Muscle of back (tissue), 11 donors: ENCODE results near the gene BAG5. TPM values are rescaled to one million over a fixed set of nuclear protein-coding genes. Genes with fewer than 3 reads are reported as not detected.
"Not testable (repeated sequence)": the region's sequence is repeated elsewhere in the genome, so short reads cannot be mapped to it uniquely, and the experiment has no call there.

Experiments used
- DNase-seq, 3 donors: peaks; one replicate each; pipeline versions ENCODE4 v3.0.0 to v3.0.0-alpha.2; 2013
- polyA plus RNA-seq, 10 donors: library from polyadenylated mRNA; unstranded; fragments of 120-200 nt; gene quantifications; one replicate each; pipeline ENCODE4 v1.2.1, GENCODE V29; 2013; ENCODE audit not compliant: insufficient read length in 10 of 10

Gene BAG5
- polyA plus RNA-seq, 10 donors, result 18.2 to 25.6 (median 21.8) TPM

DNA sequence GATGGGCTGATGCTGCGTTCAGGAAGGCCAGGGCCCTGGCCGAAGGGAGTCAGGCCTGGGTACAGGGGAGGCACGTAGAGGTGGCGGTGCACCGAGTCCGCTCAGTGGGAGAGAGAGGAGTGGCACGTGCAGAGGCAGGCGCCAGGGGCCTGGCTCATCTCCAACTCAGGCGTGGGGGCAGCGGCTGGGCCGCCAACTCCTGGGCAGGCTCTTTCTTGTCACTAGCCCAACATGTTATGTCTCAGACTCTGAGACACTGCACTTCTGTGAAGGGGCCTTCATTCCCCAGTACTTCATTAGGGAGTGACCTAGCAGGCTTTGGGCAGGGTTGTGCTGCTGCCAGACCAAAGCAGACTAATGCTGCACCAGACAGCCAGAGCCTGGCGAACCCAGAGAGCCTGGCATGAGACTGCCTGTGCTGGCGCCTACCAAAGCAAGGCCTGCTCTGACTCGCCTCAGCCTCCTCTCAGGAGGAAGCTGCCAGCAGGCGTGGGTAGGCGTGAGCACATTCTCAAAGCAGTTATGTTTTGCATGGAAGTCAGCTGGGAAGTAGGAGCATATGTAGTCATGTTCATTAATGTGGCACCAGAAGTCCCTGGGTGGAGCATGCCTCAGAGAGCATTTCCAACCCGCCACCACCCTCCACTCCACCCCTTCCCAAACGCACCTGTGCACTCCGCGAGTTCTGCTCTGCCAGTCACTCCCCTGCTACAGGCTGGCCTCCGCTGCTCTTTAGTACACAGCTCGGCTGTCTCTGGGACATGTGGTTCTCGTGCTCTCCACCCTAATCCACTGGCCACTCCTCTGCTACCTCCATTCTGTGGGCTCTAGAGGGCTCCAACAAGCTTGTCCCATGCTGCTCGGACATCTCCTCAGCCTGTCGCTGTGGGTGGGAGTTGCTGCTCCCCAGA is 49.5 kb downstream of the BAG5 start:
- no peak for DNase-seq

GRCh38 chr14:103512180-103512579 is 50.3 kb downstream of the BAG5 start:
- DNase-seq, result not testable (repeated sequence)

DNA sequence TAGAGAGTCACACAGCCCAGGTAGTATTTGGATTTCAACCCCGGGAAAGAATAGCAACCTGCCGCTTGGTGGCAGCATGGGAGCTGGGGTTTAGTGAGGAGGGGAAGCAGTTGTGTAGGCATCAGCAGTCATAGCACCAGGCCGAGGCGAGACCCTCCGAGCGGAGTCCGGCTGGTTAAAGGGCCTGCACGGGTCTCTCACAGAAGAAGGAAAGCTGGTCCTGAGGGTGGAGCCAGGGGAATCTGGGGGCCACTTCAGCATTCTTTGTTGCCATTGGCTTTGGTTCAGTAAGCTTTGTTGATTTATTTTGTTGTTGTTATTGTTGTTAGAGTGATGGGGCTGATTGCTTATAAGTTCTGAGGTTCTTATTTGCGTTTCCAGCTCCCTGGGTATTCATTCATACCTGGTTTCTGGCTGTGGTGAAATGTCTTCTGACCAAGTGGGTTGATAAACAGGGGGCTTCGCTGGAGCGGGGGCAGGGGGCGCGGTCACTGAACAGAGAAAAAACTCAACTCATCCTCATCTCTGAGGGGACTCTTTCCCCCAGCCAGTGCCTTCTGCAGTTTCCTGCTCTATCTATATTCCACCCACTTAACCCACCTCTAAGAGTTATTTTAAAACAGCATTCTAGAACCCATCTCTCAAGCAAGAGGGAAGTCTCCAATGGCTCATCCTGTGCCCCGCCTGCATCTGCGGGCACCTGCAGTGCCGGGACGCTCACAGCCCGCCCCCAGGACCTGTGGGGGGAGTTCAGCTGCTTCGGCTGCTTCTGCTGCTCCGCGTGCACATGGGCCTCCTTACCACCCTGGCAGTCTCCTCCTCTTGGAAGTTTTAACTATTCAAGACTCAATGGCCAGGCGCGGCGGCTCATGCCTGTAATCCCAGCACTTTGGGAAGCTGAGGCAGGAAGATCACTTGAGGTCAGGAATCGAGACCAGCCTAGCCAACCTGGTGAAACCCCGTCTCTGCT is 51.4 kb downstream of the BAG5 start:
- no peak for DNase-seq

DNA sequence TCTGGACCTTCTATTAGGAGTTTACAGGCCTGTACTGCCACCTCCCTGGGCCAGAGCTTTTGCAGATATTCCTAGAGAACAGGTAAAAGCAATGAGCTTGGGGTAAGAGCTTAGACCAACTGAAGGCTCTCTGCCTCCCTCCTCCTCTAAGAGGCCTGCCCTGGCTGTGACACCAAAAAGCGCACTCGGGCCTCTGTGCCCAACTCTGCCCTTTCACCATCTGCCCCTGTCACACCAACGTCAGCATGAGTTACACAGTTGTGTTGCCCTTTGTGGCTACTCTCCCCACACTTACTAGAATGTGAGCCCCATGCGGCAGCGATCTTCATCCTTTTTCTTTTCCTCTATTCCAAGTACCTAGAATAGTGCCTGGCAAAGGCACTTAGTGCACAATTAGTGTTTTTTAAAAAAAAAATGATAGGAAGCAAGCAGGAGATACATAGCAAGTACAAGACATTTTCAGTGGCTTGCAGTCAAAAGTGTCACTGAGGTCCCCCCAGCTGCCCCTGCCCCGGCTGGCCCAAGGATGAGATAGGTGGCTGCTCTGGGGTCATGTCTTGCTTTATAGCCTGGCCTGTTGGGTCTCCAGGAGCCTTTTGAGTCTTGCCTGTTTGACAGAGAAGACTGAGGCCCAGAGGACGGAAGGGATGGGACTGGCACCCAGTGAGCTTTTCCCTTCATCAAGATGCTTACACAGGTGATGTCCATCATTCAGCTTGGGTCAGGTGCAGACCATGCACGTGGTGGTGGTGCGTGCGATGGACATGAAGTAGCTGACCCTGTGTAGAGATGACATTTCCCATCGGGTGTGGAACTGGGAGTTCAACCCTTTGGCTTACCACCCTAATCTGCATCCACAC is 52.4 kb downstream of the BAG5 start:
- DNase-seq, result no peak

GRCh38 chr14:103508521-103509329 is 53.7 kb downstream of the BAG5 start:
- no peak for DNase-seq

DNA sequence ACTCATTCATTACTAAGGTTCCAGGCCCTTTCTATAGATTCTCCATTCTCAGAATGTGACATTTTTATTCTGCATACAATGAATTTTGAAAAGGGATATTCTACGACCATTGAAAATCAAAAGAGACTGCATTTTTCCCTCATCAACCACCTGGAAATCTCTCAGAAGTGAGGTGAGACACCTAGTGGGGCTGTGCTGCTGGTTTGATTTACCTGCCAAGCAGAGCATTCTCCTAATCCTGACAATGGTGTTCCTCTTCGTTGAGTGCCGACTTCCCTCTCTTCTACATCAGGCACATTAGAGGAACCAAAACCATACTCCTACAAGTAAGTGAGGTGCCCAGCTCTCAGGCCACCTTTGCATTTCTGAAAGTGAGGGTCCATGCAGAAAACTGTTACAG is 54.7 kb downstream of the BAG5 start:
- DNase-seq, result no peak

Other genes with a start within 250 kb of the BAG5 start
- gene EIF5, start 228.4 kb downstream of the BAG5 start, polyA plus RNA-seq, result 100 to 1,000 TPM; 151 to 202 (median 184) TPM
- 10 to 100 TPM; 49.1 to 79.0 (median 60.6) TPM for gene MARK3, start 177.2 kb downstream of the BAG5 start, polyA plus RNA-seq
- gene CKB, start 39.8 kb downstream of the BAG5 start, polyA plus RNA-seq, result 100 to 1,000 TPM; 130 to 286 (median 210) TPM
- 1 to 10 TPM; 5.4 to 7.9 (median 6.8) TPM for gene TRMT61A, start 33.5 kb downstream of the BAG5 start, polyA plus RNA-seq
- 10 to 100 TPM; 34.2 to 56.2 (median 51.8) TPM for gene COA8, start 303 bp upstream of the BAG5 start, polyA plus RNA-seq
- gene KLC1, start 66.6 kb upstream of the BAG5 start, polyA plus RNA-seq, result 100 to 1,000 TPM in 4 of 10 donors, 10 to 100 TPM in 6; 74.7 to 131 (median 91.9) TPM
- gene XRCC3, start 152.8 kb upstream of the BAG5 start, polyA plus RNA-seq, result 10 to 100 TPM in 2 of 10 donors, 1 to 10 TPM in 8; 6.2 to 15.2 (median 8.4) TPM
- 10 to 100 TPM; 33.1 to 45.5 (median 40.5) TPM for gene ZFYVE21, start 153.2 kb upstream of the BAG5 start, polyA plus RNA-seq